ENCODE measurements around the gene PNMA6E. TPM values are rescaled to one million over a fixed set of nuclear protein-coding genes. Genes with fewer than 3 reads are reported as not detected.
"Not testable (repeated sequence)": the region's sequence is repeated elsewhere in the genome, so short reads cannot be mapped to it uniquely, and the experiment has no call there.

PNMA6E gene
- total RNA-seq, 4 donors from 2014 or later = not detected

GRCh38 chrX:153387987-153388721 is 13.0 kb downstream of the PNMA6E start:
- no peaks in the 10 kb centered on the region for H3K4me1 ChIP-seq
- TF ChIP-seq POLR2A (IDR thresholded peaks at IDR 0.05) = no peak
- TF ChIP-seq, protein P1, sequence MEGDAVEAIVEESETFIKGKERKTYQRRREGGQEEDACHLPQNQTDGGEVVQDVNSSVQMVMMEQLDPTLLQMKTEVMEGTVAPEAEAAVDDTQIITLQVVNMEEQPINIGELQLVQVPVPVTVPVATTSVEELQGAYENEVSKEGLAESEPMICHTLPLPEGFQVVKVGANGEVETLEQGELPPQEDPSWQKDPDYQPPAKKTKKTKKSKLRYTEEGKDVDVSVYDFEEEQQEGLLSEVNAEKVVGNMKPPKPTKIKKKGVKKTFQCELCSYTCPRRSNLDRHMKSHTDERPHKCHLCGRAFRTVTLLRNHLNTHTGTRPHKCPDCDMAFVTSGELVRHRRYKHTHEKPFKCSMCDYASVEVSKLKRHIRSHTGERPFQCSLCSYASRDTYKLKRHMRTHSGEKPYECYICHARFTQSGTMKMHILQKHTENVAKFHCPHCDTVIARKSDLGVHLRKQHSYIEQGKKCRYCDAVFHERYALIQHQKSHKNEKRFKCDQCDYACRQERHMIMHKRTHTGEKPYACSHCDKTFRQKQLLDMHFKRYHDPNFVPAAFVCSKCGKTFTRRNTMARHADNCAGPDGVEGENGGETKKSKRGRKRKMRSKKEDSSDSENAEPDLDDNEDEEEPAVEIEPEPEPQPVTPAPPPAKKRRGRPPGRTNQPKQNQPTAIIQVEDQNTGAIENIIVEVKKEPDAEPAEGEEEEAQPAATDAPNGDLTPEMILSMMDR (IDR thresholded peaks at IDR 0.05 in 4 of 5, conservative IDR thresholded peaks at IDR 0.05 in 1 of 5) = no peak
- H3K9me3 ChIP-seq = no peaks in the 10 kb centered on the region
- H3K36me3 ChIP-seq = no peaks in the 10 kb centered on the region
- intact Hi-C loops (cut with DNase I; ENCODE audit: low total_unique reads) (no loop called here), in situ Hi-C loops (cut with MboI; ENCODE audit: low sequenced_read_pairs in 4 of 4) (no loop called here)
- H3K4me3 ChIP-seq = no peak overlapping the region
- no peak for ATAC-seq
- no peak for DNase-seq
- H3K27ac ChIP-seq = no peak overlapping the region
- no peaks in the 10 kb centered on the region for H3K27me3 ChIP-seq

DNA sequence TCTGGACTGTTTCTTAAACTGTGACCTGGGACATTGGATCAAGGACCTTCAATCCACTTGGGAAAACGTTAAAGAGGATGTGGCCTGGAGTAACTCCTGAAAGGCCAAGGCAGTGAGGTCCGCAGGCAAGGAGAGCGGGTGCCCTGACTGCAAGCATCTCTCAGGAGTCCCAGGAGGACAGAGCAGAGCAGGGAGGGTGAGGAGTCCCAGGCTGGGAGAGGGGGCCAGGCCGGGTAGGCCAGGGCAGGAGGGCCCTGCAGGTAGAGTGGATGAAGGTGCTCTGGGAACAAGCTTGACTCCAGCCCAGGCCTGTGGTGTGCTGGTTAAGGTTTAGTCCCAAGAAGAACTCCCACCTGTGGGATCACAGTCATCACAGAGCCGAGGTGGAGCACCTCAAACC is 13.8 kb downstream of the PNMA6E start:
- Histone ChIP-seq H3K36me3 (no peaks in the 10 kb centered on the region), H3K4me1 (no peaks in the 10 kb centered on the region), H3K27ac (no peak overlapping the region), H3K27me3 (no peaks in the 10 kb centered on the region), H3K4me3 (no peak overlapping the region), H3K9me3 (no peaks in the 10 kb centered on the region)
- intact Hi-C loops (cut with DNase I; ENCODE audit: low total_unique reads) (no loop called here), in situ Hi-C loops (cut with MboI; ENCODE audit: low sequenced_read_pairs in 4 of 4) (no loop called here)
- DNase-seq (no peak), ATAC-seq (no peak)
- no peak for TF ChIP-seq POLR2A (IDR thresholded peaks at IDR 0.05)
- TF ChIP-seq, protein P1 (IDR thresholded peaks at IDR 0.05 in 4 of 5, conservative IDR thresholded peaks at IDR 0.05 in 1 of 5) = no peak

GRCh38 chrX:153386097-153386496 is 15.1 kb downstream of the PNMA6E start:
- intact Hi-C loops (cut with DNase I; ENCODE audit: low total_unique reads) (no loop called here), in situ Hi-C loops (cut with MboI; ENCODE audit: low sequenced_read_pairs in 4 of 4) (no loop called here)
- Histone ChIP-seq H3K4me3 (no peak overlapping the region), H3K27me3 (no peaks in the 10 kb centered on the region), H3K36me3 (no peaks in the 10 kb centered on the region), H3K27ac (no peak overlapping the region), H3K9me3 (no peaks in the 10 kb centered on the region), H3K4me1 (no peaks in the 10 kb centered on the region)
- TF ChIP-seq POLR2A (IDR thresholded peaks at IDR 0.05) = no peak
- TF ChIP-seq, protein P1 (IDR thresholded peaks at IDR 0.05 in 4 of 5, conservative IDR thresholded peaks at IDR 0.05 in 1 of 5) = no peak
- ATAC-seq (no peak), DNase-seq (no peak)

GRCh38 chrX:153384973-153385372 is 16.2 kb downstream of the PNMA6E start:
- in situ Hi-C loops (cut with MboI; ENCODE audit: low sequenced_read_pairs in 4 of 4); intact Hi-C loops (cut with DNase I; ENCODE audit: low total_unique reads); H3K27ac ChIP-seq: not testable (repeated sequence)

DNA sequence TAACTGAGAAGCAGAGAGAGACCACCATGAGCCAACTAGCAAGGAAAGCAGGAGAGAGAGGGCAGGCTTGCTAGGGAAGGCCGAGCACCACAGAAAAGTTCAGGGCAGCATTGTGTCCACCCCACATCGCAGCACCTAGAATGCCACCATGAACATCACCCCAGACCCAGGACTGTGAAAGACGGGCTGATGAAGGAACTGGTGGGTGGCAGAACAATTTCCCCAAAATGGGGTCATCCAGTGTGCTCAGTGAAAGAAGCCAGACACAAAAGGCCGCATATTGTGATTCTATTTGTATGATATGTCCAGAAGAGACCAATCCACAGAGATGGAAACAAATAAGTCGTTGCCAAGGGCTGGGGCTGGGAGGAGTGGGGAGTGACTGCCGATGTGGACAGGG is 16.8 kb downstream of the PNMA6E start:
- Histone ChIP-seq H3K9me3 (no peaks in the 10 kb centered on the region), H3K27me3 (no peaks in the 10 kb centered on the region), H3K4me1 (no peaks in the 10 kb centered on the region), H3K27ac (no peak overlapping the region), H3K36me3 (no peaks in the 10 kb centered on the region), H3K4me3 (no peak overlapping the region)
- no peak for TF ChIP-seq POLR2A (IDR thresholded peaks at IDR 0.05)
- TF ChIP-seq, protein P1 (IDR thresholded peaks at IDR 0.05 in 4 of 5, conservative IDR thresholded peaks at IDR 0.05 in 1 of 5) = no peak
- DNase-seq (no peak), ATAC-seq (no peak)
- in situ Hi-C loops (cut with MboI; ENCODE audit: low sequenced_read_pairs in 4 of 4) (no loop called here), intact Hi-C loops (cut with DNase I; ENCODE audit: low total_unique reads) (no loop called here)

More at GRCh38 chrX:153384973-153385372, 16.2 kb downstream of the PNMA6E start:
- not testable (repeated sequence) for H3K4me1 ChIP-seq, H3K27me3 ChIP-seq, ATAC-seq, H3K36me3 ChIP-seq, H3K4me3 ChIP-seq, DNase-seq, H3K9me3 ChIP-seq
